Fibroblast of villous mesenchyme (primary cell): Measurements from ENCODE around the gene ARHGAP6. TPM values are rescaled to one million over a fixed set of nuclear protein-coding genes. Genes with fewer than 3 reads are reported as not detected.

ENCODE experiments used
- DNase-seq: peaks from one replicate; pipeline ENCODE4 v3.0.0-alpha.2; 2010; ENCODE audit warnings: low read depth
- H3K4me3 ChIP-seq: 2 replicates; pipeline ENCODE4 v1.5.1; 2011; ENCODE audit warnings: low read depth, mild to moderate bottlenecking, low read length
- CTCF ChIP-seq: IDR thresholded peaks from 2 replicates; pipeline ENCODE4 v1.5.1; 2012; ENCODE audit warnings: low read depth, mild to moderate bottlenecking, low read length; ENCODE audit not compliant: insufficient read depth
- total RNA-seq: library from RNA; depleted of rRNA; stranded (reverse); fragments of >200 nt; gene quantifications from 2 replicates; pipeline ENCODE4 v1.2.3, GENCODE V29; 2012

Gene ARHGAP6
- total RNA-seq, 1 donor, result 1.7 TPM

GRCh38 chrX:11451151-11451550 lies 214.6 kb downstream of the ARHGAP6 start:
- TF ChIP-seq CTCF, result no peak
- DNase-seq, result no peak
- H3K4me3 ChIP-seq, result no peak overlapping the region

- H3K4me3 ChIP-seq, result no peak overlapping the region
- no peak for DNase-seq
- TF ChIP-seq CTCF, result no peak
Measured at GRCh38 chrX:11450354-11450753, 215.4 kb downstream of the ARHGAP6 start.

- no peak overlapping the region for H3K4me3 ChIP-seq
- DNase-seq, result no peak
- no peak for TF ChIP-seq CTCF
Measured at GRCh38 chrX:11449613-11450012, 216.1 kb downstream of the ARHGAP6 start.

GRCh38 chrX:11447418-11447817 lies 218.3 kb downstream of the ARHGAP6 start:
- DNase-seq, result peak; percentile 73
- no peak overlapping the region for H3K4me3 ChIP-seq
- TF ChIP-seq CTCF, result no peak

GRCh38 chrX:11446949-11447348 lies 218.8 kb downstream of the ARHGAP6 start:
- TF ChIP-seq CTCF, result no peak
- H3K4me3 ChIP-seq, result no peak overlapping the region
- peak; percentile 49 for DNase-seq

- no peak for TF ChIP-seq CTCF
- H3K4me3 ChIP-seq, result no peak overlapping the region
- no peak for DNase-seq
Measured at GRCh38 chrX:11446336-11446735, 219.4 kb downstream of the ARHGAP6 start.

- no peak for TF ChIP-seq CTCF
- no peak overlapping the region for H3K4me3 ChIP-seq
- no peak for DNase-seq
Measured at GRCh38 chrX:11445540-11445939, 220.2 kb downstream of the ARHGAP6 start.
